Tongue (tissue), 2 donors: Measurements from ENCODE around the gene FTSJ1. TPM values are rescaled to one million over a fixed set of nuclear protein-coding genes. Genes with fewer than 3 reads are reported as not detected.
A peak's percentile ranks its signal among the peaks of the same experiment; 100 is the strongest.
"Not testable (repeated sequence)": the region's sequence is repeated elsewhere in the genome, so short reads cannot be mapped to it uniquely, and the experiment has no call there.

Experiments used
- DNase-seq: peaks from one replicate; pipeline ENCODE4 v3.0.0-alpha.2; 2015
- total RNA-seq: library from RNA; depleted of rRNA; stranded (reverse); fragments of >200 nt; gene quantifications from one replicate; pipeline ENCODE4 v1.2.3, GENCODE V29; 2014

FTSJ1 gene
- total RNA-seq, 1 donor from 2014 or later = 22.8 TPM

- no peak for DNase-seq
Observed at GRCh38 chrX:48497871-48498270, 21.9 kb downstream of the FTSJ1 start.

DNA sequence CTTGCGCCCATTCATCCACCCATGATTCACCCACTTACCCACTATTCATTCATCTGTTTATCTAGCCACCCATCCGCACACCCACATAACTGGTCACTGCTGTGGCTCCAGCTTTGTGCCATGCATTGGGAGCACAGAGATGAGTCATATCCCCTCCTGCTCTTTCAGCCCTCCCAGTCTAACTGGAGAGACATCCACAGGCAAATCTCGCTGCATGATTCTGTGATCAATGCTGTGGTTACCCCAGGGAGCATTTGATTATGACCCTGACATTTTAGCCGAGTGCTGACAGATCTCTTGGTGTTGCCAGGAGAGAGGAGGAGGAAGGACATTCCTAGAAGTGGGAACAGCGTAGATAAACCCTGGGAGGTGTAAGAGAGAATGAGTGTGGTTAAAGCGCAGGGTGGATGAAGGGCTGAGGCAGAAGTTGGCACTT lies 22.4 kb downstream of the FTSJ1 start:
- no peak for DNase-seq

GRCh38 chrX:48504261-48504660 lies 28.3 kb downstream of the FTSJ1 start:
- DNase-seq = no peak

GRCh38 chrX:48505481-48505880 lies 29.5 kb downstream of the FTSJ1 start:
- DNase-seq = no peak

- DNase-seq = no peak
Observed at GRCh38 chrX:48507246-48507645, 31.2 kb downstream of the FTSJ1 start.

- peak; percentile 77 for DNase-seq
Observed at GRCh38 chrX:48508400-48509244, 32.6 kb downstream of the FTSJ1 start, which contains the start of gene PORCN. Gene PORCN, plus strand, starts transcription at chrX:48508992. Its CDS starts 829 bp downstream, at chrX:48509821.

- DNase-seq = peak; percentile 0
Observed at GRCh38 chrX:48509245-48509590, 33.2 kb downstream of the FTSJ1 start.

DNA sequence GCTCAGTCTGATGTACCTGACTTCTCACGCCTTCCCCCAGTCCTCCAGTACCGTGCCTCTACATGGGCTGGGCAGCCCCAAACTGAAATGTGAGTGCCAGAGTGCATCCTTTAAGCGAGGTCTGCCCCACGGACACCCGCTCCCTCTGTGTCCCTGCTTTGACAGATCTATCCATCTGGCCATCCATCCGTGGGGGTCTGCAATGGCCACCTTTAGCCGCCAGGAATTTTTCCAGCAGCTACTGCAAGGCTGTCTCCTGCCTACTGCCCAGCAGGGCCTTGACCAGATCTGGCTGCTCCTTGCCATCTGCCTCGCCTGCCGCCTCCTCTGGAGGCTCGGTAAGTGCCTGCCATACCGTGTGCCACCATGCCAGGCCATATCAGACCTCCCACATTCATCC lies 33.6 kb downstream of the FTSJ1 start:
- no peak for DNase-seq

DNA sequence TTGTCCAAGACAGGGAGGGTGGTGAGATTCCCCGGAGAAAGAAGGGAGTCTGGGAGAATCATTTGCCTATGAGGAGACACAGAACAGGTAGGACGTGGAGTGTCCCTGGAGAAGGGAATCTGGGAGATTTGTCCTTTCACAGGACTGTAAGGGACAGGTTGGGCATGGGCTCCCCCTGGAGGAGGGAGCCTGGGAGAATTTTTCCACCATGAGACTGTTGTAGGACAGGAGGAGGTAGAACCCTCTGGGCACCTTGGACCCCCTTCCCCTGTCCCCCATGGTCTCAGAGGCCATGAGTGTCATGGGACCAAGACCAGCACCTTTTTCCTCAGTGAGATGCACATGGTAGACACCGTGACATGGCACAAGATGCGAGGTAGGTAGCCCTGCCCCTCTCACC lies 35.6 kb downstream of the FTSJ1 start:
- peak; percentile 8 for DNase-seq

DNA sequence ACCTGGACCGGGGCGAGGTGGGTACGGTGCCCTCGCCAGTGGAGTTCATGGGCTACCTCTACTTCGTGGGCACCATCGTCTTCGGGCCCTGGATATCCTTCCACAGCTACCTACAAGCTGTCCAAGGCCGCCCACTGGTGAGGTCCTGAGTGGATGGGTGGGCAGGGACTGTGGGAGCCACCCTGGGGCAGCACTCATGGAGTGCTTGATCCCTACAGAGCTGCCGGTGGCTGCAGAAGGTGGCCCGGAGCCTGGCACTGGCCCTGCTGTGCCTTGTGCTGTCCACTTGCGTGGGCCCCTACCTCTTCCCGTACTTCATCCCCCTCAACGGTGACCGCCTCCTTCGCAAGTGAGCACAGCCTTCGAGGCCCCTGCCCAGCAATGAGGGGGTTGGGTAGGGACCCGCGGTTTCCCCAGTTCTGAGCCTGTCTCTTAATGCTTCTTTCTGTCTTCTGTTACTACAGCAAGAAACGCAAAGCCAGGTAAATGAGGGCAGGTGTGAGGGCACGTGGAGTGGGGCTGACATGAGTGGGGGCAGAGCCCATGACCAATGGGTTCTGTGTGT lies 36.5 kb downstream of the FTSJ1 start:
- DNase-seq = no peak

DNA sequence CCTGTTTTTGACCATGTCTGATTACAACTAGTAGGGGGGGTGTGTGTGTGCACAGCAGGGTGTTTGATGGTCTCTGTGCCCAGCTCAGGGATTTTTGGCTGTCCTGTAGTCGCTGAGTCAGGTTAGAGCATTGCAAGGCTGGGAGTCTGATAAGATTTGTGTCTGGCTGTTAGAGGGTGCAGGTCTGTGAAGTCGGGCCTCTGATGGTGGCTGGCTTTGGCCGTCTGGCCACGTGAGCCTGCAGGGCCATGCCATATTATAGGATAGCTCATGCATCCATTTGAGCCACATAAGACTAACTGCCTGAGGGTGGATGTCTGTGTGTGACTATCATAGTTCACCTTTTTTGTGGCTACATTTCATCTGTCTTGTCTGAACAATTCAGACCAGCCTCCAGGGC lies 37.7 kb downstream of the FTSJ1 start:
- no peak for DNase-seq

GRCh38 chrX:48514126-48514806 lies 38.3 kb downstream of the FTSJ1 start:
- no peak for DNase-seq

DNA sequence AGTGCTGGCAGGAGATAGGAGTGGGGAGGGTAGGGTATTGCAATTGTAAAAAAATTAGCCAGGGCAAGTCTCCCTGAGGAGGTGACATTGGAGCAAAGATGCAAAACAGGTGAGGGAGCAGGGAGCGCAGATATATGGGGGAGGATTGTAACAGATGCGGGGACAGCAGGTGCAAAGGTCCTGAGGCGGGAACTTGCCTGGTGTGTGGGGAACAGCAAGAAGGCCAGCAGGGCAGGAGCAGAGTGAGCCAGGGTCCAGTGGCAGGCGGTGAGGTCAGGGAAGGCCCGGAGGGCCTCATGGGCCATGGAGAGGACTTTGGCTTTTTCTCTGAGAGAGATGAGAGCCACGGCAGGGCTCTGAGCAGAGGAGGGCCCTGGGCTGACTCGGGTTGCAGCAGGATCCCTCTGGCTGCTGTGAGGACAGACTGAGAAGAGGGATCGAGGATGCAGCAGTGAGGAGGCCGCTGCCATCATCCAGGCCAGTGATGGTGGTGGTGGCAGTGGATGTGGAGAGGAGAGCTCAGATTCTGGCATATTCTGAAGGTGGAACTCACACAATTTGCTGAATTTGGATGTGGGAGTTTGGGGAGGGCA lies 39.0 kb downstream of the FTSJ1 start:
- no peak for DNase-seq

- DNase-seq = no peak
Observed at GRCh38 chrX:48515842-48516241, 39.8 kb downstream of the FTSJ1 start.

DNA sequence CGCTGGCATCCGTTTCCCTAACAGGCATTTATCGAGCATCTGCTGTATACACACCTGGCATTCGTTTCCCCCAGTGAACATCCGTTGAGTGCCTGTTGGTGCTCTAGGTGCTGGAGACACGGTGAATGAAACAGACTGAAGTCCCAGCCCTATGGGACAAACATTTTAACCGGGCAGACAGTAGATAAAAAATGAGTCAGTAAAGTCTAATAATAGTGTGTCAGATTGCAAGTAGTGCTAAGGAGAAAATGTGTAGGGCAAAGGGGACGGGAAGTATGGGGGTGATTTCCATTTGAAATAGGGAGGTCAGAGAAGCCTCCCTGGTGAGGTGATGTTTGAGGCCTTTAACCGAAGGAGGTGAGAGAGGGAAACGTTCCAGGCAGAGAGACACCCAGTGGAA lies 40.3 kb downstream of the FTSJ1 start:
- no peak for DNase-seq

DNA sequence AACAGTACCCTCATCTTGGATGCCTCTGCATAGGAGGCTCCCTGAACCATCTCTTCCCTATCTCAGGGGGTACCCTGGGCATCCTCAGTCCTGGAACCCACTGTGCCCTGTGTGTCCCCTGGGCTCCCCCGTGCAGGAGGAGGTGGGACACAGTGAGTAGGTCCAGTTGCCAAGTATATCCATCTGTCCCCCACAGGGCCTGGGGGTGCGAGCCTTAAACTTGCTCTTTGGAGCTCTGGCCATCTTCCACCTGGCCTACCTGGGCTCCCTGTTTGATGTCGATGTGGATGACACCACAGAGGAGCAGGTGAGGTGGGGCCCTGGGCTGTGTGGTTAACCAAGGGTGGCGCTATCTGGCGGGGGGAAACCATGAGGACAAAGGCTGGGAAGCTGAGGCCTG lies 41.0 kb downstream of the FTSJ1 start:
- DNase-seq = no peak

GRCh38 chrX:48519481-48519880 lies 43.5 kb downstream of the FTSJ1 start:
- not testable (repeated sequence) for DNase-seq

GRCh38 chrX:48520455-48520854 lies 44.5 kb downstream of the FTSJ1 start:
- DNase-seq = no peak

DNA sequence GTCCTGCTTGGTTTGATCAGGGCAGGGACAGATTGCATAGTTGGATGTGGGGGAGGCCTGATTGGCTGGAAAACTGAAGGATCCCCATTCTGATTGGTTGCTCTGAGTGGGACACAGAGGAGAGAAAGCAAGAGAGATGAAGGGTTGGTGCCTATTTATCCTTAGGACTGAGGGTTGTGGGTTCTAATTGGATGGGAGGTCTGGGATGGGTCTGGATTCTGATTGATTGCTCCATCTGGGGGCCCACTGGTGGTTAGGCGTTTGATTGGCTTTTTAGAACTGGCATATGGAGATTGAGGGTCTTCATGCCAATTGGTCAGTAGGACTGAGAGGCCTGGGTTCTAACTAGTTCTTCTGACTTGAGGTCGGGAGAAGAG lies 45.0 kb downstream of the FTSJ1 start:
- DNase-seq = no peak

GRCh38 chrX:48521353-48522243 lies 45.6 kb downstream of the FTSJ1 start, which contains the start of gene EBP:
Gene EBP, plus strand, starts transcription at chrX:48521808. Its CDS starts 1,964 bp downstream, at chrX:48523772.
- peak; percentile 93 for DNase-seq

- DNase-seq = no peak
Observed at GRCh38 chrX:48522291-48522690, 46.3 kb downstream of the FTSJ1 start.

DNA sequence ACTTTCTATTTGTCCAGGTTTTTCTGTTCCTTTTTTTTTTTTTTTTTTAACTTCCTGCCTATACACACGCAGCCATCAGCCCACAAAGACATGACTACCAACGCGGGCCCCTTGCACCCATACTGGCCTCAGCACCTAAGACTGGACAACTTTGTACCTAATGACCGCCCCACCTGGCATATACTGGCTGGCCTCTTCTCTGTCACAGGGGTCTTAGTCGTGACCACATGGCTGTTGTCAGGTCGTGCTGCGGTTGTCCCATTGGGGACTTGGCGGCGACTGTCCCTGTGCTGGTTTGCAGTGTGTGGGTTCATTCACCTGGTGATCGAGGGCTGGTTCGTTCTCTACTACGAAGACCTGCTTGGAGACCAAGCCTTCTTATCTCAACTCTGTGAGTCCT lies 47.7 kb downstream of the FTSJ1 start:
- no peak for DNase-seq
